Transverse colon (tissue), 3 donors: Measurements from ENCODE around the gene VASP.

Experiments
- POLR2A ChIP-seq: fragments of 450-650 bp; IDR thresholded peaks from one replicate; pipeline ENCODE4 v1.6.1; 2016; ENCODE audit warnings: antibody characterized with exemption, mild to moderate bottlenecking, moderate library complexity
- TF ChIP-seq, protein P1 (sequence below), 5 experiments: fragments of 200-600 bp in 3 of 5; fragments of 450-650 bp in 2 of 5; sonication (generic) in 3 of 5; IDR thresholded peaks; 1 replicate in 2 of 5; 2 replicates in 3 of 5; pipeline ENCODE4 v1.5.1; 2016 to 2017; ENCODE audit warnings: antibody characterized with exemption in 5 of 5, inconsistent platforms in 3 of 5, mild to moderate bottlenecking in 2 of 5, moderate library complexity in 1 of 5

DNA sequence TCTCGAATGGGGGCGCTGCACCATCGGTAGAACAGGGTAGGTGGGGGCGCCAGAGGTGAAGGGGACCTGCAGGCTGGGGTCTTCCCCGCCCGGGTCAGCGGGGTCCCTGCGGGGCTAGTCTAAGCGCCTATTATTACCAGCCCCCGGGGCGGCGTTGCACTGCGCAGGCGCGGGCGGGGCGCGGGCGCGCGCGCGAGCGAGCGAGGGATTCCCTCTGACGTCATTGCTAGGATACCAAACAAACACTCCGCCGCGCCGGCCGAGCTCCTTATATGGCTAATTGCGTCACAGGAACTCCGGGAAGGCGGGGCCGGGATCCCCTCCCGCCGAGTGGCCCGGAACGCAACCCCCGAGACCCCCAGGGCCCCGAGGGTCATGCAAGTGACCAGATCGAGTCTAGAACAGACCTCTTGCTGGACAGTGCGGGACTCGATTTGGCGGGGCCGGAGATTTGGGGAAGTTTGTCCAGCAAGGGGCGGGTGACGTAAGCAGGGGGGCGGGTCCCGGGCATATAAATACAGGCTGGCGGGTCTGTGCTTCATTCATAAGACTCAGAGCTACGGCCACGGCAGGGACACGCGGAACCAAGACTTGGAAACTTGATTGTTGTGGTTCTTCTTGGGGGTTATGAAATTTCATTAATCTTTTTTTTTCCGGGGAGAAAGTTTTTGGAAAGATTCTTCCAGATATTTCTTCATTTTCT, 39.7 kb upstream of the VASP start, which contains the start of gene FOSB:
- peak; percentile 98 for TF ChIP-seq POLR2A
- TF ChIP-seq, protein P1, sequence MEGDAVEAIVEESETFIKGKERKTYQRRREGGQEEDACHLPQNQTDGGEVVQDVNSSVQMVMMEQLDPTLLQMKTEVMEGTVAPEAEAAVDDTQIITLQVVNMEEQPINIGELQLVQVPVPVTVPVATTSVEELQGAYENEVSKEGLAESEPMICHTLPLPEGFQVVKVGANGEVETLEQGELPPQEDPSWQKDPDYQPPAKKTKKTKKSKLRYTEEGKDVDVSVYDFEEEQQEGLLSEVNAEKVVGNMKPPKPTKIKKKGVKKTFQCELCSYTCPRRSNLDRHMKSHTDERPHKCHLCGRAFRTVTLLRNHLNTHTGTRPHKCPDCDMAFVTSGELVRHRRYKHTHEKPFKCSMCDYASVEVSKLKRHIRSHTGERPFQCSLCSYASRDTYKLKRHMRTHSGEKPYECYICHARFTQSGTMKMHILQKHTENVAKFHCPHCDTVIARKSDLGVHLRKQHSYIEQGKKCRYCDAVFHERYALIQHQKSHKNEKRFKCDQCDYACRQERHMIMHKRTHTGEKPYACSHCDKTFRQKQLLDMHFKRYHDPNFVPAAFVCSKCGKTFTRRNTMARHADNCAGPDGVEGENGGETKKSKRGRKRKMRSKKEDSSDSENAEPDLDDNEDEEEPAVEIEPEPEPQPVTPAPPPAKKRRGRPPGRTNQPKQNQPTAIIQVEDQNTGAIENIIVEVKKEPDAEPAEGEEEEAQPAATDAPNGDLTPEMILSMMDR (IDR thresholded peaks at IDR 0.05), result no peak
